Measurements from ENCODE around the gene ATXN7. TPM values are rescaled to one million over a fixed set of nuclear protein-coding genes. Genes with fewer than 3 reads are reported as not detected.

The ATXN7 gene
- total and polyA plus RNA-seq, 2 of the 13 experiments (the other 11 are each of a cell fraction or from before 2014, with no cell fraction given) = 13.8 to 20.0 TPM

DNA sequence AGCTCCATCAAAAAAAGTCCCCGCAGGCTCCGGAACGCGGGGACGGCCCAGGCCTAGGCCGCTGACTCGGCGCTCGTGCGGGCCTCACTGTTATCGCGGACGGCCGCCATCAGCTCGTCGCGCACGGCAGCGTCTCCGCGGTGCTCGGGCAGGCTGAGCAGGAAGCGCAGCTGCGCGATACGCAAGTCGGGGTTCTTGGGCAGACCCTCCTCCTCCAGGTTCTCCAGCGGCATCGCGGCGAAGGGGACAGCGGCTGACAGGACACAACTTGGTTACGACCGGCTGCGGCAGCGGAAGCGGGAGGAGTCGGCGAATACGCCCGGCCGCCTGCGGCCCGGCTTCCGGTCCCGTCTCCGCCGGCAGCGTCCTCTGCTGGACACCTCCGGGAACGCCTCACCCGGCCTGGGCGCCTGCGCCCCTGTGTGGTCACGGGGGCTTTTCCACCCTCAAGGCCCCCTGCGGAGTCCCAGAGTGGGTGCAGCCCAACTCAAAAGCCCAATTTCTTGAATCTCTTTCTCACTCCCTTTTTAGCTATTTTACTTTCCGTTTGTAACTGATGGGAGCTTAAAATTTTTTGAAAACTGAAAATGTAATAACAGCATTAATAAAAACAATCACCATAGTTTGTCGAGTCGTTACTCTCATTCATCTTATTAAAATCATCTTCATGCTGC, 159.7 kb downstream of the ATXN7 start, which contains the start of gene PSMD6 (continued):
- TF ChIP-seq, protein P1, sequence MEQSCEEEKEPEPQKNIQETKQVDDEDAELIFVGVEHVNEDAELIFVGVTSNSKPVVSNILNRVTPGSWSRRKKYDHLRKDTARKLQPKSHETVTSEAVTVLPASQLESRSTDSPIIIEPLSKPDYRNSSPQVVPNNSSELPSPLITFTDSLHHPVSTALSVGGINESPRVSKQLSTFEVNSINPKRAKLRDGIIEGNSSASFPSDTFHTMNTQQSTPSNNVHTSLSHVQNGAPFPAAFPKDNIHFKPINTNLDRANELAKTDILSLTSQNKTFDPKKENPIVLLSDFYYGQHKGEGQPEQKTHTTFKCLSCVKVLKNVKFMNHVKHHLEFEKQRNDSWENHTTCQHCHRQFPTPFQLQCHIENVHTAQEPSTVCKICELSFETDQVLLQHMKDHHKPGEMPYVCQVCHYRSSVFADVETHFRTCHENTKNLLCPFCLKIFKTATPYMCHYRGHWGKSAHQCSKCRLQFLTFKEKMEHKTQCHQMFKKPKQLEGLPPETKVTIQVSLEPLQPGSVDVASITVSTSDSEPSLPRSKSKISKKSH (CRISPR knock-in tag; IDR thresholded peaks at IDR 0.05; ENCODE audit: borderline replicate concordance) = peak; percentile 80
- TF ChIP-seq TCF7L2 (IDR thresholded peaks at IDR 0.05; ENCODE audit: low read depth, low read length) (no peak), ZNF441 (CRISPR knock-in tag; IDR thresholded peaks at IDR 0.05; ENCODE audit: borderline replicate concordance) (no peak), ZNF232 (CRISPR knock-in tag; IDR thresholded peaks at IDR 0.05; ENCODE audit: borderline replicate concordance) (peak; percentile 64; the same call in 1 of the 2 replicates), TSC22D2 (CRISPR knock-in tag; IDR thresholded peaks at IDR 0.05; ENCODE audit: borderline replicate concordance) (no peak), ZNF569 (CRISPR knock-in tag; IDR thresholded peaks at IDR 0.05; ENCODE audit: borderline replicate concordance) (no peak), KMT2B (CRISPR knock-in tag; IDR thresholded peaks at IDR 0.05) (peak; percentile 99), GLI4 (CRISPR knock-in tag; IDR thresholded peaks at IDR 0.05; ENCODE audit: borderline replicate concordance) (peak; percentile 97; the same call in 1 of the 2 replicates), WIZ (CRISPR knock-in tag; IDR thresholded peaks at IDR 0.05) (peak; percentile 55; the same call in 1 of the 2 replicates), GTF2F1 (IDR thresholded peaks at IDR 0.05; ENCODE audit: low read length) (no peak), HOXD1 (CRISPR knock-in tag; IDR thresholded peaks at IDR 0.05) (no peak; the same call in 1 of the 2 replicates), HDAC2 (CRISPR knock-in tag; IDR thresholded peaks at IDR 0.05) (peak; percentile 78), HMGA1 (CRISPR knock-in tag; conservative IDR thresholded peaks at IDR 0.05) (no peak), ZNF775 (CRISPR knock-in tag; IDR thresholded peaks at IDR 0.05; ENCODE audit: borderline replicate concordance) (no peak; the same call in 1 of the 2 replicates), ZNF652 (CRISPR knock-in tag; IDR thresholded peaks at IDR 0.05; ENCODE audit: borderline replicate concordance, low read depth) (0 out of 2 replicates have a peak, but pooled peaks have one; percentile 6), NCOA5 (CRISPR knock-in tag; IDR thresholded peaks at IDR 0.05) (no peak), ZNF207 (IDR thresholded peaks at IDR 0.05; ENCODE audit: borderline replicate concordance) (no peak), ZNF773 (CRISPR knock-in tag; IDR thresholded peaks at IDR 0.05; ENCODE audit: borderline replicate concordance) (no peak; the same call in 1 of the 2 replicates)
- TF ChIP-seq, protein P2, sequence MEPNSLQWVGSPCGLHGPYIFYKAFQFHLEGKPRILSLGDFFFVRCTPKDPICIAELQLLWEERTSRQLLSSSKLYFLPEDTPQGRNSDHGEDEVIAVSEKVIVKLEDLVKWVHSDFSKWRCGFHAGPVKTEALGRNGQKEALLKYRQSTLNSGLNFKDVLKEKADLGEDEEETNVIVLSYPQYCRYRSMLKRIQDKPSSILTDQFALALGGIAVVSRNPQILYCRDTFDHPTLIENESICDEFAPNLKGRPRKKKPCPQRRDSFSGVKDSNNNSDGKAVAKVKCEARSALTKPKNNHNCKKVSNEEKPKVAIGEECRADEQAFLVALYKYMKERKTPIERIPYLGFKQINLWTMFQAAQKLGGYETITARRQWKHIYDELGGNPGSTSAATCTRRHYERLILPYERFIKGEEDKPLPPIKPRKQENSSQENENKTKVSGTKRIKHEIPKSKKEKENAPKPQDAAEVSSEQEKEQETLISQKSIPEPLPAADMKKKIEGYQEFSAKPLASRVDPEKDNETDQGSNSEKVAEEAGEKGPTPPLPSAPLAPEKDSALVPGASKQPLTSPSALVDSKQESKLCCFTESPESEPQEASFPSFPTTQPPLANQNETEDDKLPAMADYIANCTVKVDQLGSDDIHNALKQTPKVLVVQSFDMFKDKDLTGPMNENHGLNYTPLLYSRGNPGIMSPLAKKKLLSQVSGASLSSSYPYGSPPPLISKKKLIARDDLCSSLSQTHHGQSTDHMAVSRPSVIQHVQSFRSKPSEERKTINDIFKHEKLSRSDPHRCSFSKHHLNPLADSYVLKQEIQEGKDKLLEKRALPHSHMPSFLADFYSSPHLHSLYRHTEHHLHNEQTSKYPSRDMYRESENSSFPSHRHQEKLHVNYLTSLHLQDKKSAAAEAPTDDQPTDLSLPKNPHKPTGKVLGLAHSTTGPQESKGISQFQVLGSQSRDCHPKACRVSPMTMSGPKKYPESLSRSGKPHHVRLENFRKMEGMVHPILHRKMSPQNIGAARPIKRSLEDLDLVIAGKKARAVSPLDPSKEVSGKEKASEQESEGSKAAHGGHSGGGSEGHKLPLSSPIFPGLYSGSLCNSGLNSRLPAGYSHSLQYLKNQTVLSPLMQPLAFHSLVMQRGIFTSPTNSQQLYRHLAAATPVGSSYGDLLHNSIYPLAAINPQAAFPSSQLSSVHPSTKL (CRISPR knock-in tag; IDR thresholded peaks at IDR 0.05) = peak; percentile 68

All from HepG2 (cell line).